HG03460 (cell line): ENCODE results near the gene CENPT.
A peak's percentile ranks its signal among the peaks of the same experiment; 100 is the strongest.
"Not testable (repeated sequence)": the region's sequence is repeated elsewhere in the genome, so short reads cannot be mapped to it uniquely, and the experiment has no call there.

ENCODE experiments used
- ATAC-seq: cut with Tn5 transposase; IDR thresholded peaks from one replicate; pipeline ENCODE4 v1.9.1; 2021; ENCODE audit not compliant: unreplicated experiment

Gene CENPT

GRCh38 chr16:67846320-67847063 lies 1.0 kb downstream of the CENPT start, which contains the start of gene NUTF2:
Gene NUTF2 (plus strand): TSS chr16:67846933. CDS start chr16:67865131, 18,198 bp downstream.
- ATAC-seq = peak; percentile 48

- ATAC-seq = no peak
Measured at GRCh38 chr16:67846063-67846319, 1.5 kb downstream of the CENPT start.

- ATAC-seq = no peak
Measured at GRCh38 chr16:67845291-67846062, 2.0 kb downstream of the CENPT start.

- no peak for ATAC-seq
Measured at GRCh38 chr16:67844497-67844896, 3.0 kb downstream of the CENPT start.

- ATAC-seq = no peak
Measured at GRCh38 chr16:67843343-67843765, 4.1 kb downstream of the CENPT start.

- ATAC-seq = peak; percentile 17
Measured at GRCh38 chr16:67842509-67843342, 4.8 kb downstream of the CENPT start.

GRCh38 chr16:67841816-67842508 lies 5.5 kb downstream of the CENPT start, which contains the start of gene THAP11:
Gene THAP11 (plus strand): TSS chr16:67842320. CDS start chr16:67842555, 235 bp downstream.
- peak; percentile 41 for ATAC-seq

- ATAC-seq = no peak
Measured at GRCh38 chr16:67841198-67841815, 6.2 kb downstream of the CENPT start.

- no peak for ATAC-seq
Measured at GRCh38 chr16:67837811-67838210, 9.7 kb downstream of the CENPT start.

- not testable (repeated sequence) for ATAC-seq
Measured at GRCh38 chr16:67837190-67837589, 10.3 kb downstream of the CENPT start.

- no peak for ATAC-seq
Measured at GRCh38 chr16:67834242-67834614, 13.3 kb downstream of the CENPT start.

GRCh38 chr16:67833415-67834241 lies 13.9 kb downstream of the CENPT start:
- peak; percentile 96 for ATAC-seq

- no peak for ATAC-seq
Measured at GRCh38 chr16:67833030-67833414, 14.5 kb downstream of the CENPT start.

- no peak for ATAC-seq
Measured at GRCh38 chr16:67828651-67829050, 18.8 kb downstream of the CENPT start.

GRCh38 chr16:67825906-67826305 lies 21.6 kb downstream of the CENPT start:
- ATAC-seq = no peak

- no peak for ATAC-seq
Measured at GRCh38 chr16:67825119-67825518, 22.4 kb downstream of the CENPT start.

- no peak for ATAC-seq
Measured at GRCh38 chr16:67822511-67822910, 25.0 kb downstream of the CENPT start.

GRCh38 chr16:67820608-67821259 lies 26.8 kb downstream of the CENPT start:
- ATAC-seq = no peak

GRCh38 chr16:67814567-67814966 lies 32.9 kb downstream of the CENPT start:
- no peak for ATAC-seq
